Stromal cell of bone marrow (primary cell): ENCODE measurements around the gene DCK.
A peak's percentile ranks its signal among the peaks of the same experiment; 100 is the strongest.
"Not testable (repeated sequence)": the region's sequence is repeated elsewhere in the genome, so short reads cannot be mapped to it uniquely, and the experiment has no call there.

Experiments used
- DNase-seq: peaks from one replicate; pipeline ENCODE4 v3.0.0-alpha.2; 2012; ENCODE audit warnings: low read depth

The DCK gene

DNA sequence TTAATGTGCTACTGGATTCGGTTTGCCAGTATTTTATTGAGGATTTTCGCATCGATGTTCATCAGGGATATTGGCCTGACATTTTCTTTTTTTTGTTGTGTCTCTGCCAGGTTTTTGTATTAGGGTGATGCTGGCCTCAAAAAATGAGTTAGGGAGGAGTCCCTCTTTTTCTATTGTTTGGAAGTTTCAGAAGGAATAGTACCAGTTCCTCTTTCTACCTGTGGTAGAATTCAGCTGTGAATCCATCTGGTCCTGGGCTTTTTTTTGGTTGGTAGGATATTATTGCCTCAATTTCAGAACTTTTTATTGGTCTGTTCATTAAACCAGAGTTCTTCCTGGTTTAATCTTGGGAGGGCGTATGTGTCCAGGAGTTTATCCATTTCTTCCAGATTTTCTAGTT lies 7.9 kb downstream of the DCK start:
- DNase-seq: not testable (repeated sequence)

DNA sequence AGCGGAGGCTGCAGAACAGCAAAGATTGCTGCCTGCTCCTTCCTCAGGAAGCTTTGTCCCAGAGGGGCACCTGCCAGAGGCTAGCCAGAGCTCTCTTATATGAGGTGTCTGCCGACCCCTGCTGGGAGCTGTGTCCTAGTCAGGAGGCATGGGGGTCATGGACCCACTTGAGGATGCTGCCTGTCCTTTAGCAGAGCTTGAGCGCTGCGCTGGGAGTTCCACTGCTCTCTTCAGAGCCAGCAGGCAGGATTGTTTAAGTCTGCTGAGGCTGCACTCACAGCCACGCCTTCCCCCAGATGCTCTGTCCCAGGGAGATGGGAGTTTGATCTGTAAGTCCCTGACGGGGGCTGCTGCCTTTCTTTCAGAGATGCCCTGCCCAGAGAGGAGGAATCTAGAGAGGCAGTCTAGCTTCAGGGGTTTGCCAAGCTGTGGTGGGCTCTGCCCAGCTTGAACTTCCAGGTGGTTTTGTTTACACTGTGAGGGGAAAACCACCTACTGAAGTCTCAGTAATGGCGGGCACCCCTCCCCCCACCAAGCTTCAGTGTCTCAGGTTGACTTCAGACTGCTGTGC lies 10.9 kb downstream of the DCK start:
- DNase-seq: no peak

DNA sequence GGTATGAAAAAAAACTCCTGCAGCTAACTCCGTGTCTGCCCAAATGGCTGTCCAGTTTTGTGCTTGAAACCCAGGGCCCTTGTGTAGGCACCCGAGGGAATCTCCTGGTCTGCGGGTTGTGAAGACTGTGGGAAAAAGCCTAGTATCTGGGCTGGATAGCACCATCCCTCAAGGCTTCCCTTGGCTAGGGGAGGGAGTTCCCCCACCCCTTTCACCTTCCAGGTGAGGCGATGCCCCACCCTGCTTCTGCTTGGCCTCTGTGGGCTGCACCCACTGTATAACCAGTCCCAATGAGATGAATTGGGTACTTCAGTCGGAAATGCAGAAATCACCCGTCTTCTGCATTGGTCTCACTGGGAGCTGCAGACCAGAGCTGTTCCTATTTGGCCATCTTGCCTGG lies 11.6 kb downstream of the DCK start:
- DNase-seq: not testable (repeated sequence)

DNA sequence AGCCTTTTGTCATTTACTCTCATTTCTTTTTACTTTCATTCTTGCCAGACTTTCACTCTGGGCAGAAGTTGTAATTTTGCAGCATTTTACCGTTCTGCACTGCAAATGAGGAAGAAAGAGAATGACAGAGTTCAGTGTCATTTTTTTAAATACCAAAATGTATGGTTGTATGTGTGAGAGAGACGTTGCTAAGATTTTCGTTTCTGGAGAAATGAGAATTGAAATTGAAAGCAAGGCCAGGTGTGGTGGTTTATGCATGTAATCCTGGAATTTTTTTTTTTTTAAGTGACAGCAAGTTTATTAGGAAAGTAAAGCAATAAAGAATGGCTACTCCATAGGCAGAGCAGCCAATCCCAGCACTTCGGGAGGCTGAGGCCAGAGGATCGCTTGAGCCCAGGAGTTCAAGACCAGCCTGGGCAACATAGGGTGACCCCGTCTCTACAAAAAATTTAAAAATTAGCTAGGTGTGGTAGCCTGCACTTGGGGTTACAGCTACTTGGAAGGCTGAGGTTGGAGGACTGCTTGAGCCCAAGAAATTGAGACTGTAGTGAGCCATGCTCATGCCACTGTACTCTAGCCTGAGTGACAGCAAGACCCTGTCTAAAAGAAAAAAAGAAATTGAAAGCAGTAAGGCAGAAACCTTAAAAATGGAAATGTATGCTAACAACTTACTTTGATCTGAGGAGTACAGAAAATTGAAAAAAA lies 12.9 kb downstream of the DCK start:
- no peak for DNase-seq

DNA sequence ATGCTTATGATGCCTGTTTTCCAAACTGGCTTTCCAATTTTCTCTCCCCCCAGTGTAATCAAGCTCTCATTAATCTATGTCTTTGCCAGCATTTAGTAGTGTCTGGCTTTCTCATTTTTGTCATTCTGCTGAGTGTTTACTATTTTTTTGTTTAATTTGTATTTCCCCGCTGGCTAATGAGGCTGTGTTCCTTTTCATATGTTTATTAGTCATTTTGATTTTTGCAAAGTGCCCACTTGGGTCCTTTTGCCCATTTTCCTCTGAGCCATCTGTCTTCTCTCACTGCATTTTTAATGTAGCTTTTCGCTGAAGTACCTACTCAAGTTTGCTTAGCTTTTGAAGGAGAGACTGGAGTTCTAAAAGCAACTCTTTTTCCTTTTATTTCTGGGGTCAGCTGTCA lies 14.7 kb downstream of the DCK start:
- DNase-seq: no peak

GRCh38 chr4:71009086-71009485 lies 15.6 kb downstream of the DCK start:
- DNase-seq: no peak

DNA sequence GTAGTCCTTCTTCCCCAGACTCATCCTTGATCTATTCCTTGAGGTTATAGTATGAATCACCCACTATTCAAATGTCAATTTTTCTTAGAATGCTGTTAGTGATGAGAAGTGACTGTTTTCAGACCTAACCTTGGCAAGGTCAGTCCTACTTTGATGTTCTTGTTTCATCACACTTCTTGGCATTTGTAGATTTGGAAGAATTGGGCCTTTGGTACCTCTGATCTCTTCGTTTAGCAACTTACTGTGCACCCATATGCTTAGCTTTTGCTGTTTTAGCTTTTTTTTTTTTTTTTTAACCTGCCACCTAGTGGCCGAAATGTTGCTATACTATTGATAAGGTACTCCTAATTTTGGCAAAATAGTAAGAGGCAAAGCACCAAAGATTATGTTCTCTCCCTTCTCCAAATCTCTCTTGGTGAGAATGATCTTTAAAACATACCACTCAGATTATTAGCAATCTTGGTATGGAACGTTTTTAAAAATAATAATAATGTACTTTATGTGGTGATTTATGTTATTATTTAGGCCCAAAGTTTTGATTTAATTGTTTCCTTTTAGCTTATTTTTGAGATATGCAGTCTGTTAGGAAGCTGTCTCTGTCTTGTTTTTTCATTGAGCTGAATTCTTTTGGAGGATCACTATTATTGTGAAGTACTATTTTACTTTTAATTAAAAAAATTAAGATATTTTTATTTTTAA lies 16.6 kb downstream of the DCK start:
- peak; percentile 30 for DNase-seq

- DNase-seq: no peak
Measured at GRCh38 chr4:71011451-71011850, 18.0 kb downstream of the DCK start.

GRCh38 chr4:71017391-71017790 lies 23.9 kb downstream of the DCK start:
- not testable (repeated sequence) for DNase-seq

DNA sequence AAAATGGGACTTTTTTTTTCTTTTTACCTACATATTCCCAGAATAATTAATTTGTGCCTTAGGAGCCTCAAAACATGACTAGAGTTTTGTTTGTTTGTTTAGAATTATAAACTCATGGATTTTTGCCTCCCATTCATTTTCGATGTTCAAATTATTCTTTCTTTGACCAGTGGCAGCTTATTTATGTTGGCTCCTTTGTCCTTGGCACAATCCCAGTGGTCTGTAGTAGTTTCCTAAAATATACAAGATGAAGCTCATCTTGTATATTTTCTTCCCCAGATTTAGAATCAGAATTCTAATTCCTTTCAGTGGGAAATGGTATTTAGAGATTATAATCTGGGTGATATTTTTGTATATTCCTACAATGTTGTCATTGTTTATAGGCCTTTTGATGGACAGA lies 27.2 kb downstream of the DCK start:
- no peak for DNase-seq

GRCh38 chr4:71025654-71026053 lies 32.2 kb downstream of the DCK start:
- no peak for DNase-seq

- peak; percentile 73 for DNase-seq
Measured at GRCh38 chr4:71026086-71026485, 32.6 kb downstream of the DCK start.

DNA sequence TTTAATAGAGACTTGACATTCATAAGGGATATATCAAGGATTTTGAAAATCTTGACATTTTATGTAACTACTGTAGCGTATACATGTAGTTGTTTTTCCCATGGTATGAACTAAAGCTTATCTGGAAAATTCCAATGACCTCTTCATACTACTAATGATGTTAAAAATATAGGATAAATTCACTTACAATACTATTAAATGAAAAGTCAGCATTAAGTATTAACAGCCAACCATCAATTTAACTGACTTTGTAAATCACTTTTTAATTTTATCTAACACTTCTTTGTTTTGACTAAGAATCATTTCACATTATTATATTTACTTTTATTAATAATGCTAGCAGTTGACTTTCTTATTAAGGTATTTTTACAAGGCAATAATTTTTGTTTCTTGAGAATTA lies 34.2 kb downstream of the DCK start:
- DNase-seq: no peak

GRCh38 chr4:71029504-71029903 lies 36.1 kb downstream of the DCK start:
- DNase-seq: no peak

GRCh38 chr4:71032106-71032505 lies 38.7 kb downstream of the DCK start:
- not testable (repeated sequence) for DNase-seq

GRCh38 chr4:71045256-71045655 lies 51.8 kb downstream of the DCK start:
- no peak for DNase-seq

- DNase-seq: no peak
Measured at GRCh38 chr4:71049395-71049794, 55.9 kb downstream of the DCK start.

GRCh38 chr4:71050809-71051208 lies 57.4 kb downstream of the DCK start:
- DNase-seq: no peak

- no peak for DNase-seq
Measured at GRCh38 chr4:71052034-71052433, 58.6 kb downstream of the DCK start.

GRCh38 chr4:71052716-71053115 lies 59.3 kb downstream of the DCK start:
- no peak for DNase-seq

DNA sequence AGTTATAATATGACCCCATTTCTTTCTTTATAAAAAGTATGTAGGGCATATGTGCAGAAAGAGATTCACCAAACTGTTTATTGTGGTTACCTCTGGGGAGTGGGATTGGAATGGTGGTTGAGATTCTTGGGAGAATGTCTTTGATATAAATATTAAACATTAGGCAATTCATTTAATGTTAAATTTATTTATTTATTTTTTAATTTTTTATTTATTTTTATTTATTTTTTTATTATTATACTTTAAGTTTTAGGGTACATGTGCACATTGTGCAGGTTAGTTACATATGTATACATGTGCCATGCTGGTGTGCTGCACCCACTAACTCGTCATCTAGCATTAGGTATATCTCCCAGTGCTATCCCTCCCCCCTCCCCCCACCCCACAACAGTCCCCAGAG lies 60.2 kb downstream of the DCK start:
- not testable (repeated sequence) for DNase-seq

GRCh38 chr4:71059573-71059972 lies 66.1 kb downstream of the DCK start:
- DNase-seq: not testable (repeated sequence)

DNA sequence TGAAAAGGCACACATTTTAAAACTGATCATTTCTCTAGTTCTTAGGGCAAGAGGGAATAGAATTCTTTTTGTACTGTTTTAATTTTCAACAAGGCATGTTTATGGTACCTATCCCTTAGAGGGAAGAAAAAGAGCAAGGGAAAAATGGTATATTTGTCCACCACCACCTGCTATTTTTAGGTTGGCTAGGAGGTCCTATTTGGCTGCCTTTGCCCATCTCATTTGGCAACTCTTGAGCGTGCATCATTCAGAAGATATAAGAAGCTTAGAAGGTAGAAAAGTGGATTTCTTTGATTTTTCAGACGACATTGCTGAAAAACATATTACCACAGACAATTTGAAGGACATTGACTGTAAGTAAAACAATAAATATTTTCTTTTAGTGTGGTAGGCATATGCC lies 69.0 kb downstream of the DCK start:
- DNase-seq: no peak

DNA sequence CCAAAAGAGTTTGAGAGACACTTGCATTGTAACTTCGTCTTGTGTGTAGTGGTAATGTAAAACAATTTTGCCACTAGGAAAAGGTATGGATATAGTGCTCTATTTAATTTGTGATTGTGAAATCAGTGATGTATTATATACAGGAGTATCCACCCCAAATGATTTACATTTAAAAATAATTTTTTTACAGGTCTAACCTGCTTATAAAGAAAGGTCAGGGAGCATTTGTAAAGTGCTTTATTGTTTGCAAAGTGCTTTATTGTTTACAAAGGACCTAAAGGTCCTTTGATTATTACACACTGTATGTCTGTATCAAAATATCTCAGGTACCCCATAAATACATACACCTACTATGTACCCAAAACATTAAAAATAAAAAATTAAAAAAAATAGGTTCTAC lies 70.3 kb downstream of the DCK start:
- no peak for DNase-seq
